ENCODE measurements around the gene UBE2E2.

Gene UBE2E2

DNA sequence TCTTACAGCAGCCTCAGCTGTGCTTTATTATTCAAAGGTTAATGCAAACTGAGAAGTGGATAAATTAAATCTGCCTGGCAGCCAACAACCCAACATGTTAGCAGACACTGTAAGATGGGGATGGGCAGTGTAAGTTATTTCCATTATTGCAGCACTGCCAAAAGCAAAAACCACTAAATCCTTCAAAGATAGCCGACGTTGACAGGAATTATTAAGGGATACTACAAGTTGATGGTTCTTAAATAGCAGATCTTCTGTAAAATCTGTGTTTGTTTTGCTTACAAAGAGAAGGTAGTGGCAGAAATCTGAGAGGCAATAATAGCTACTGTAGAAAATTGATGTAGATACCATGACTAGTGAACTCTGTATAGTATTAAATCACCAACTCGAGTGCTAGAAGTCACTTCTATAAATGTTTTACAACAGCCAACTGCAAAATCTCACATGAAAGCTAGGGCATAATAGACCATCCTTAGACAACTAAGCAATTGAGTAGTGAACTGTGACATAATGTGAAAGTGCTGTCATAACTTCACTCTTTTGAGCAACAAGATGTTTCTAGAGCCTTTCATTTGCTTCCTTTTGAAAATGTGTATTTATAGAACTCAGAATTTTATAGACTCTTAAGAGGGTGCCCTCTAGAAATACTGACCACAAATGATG is 278.6 kb downstream of the UBE2E2 start:
- Histone ChIP-seq H3K27ac (ENCODE audit: low read length) (no peak overlapping the region), H3K4me1 (ENCODE audit: insufficient read depth, low read length) (no peaks in the 10 kb centered on the region), H3K4me3 (ENCODE audit: low read depth in 1 of 2, low read length in 2 of 2) (no peak overlapping the region), H3K4me2 (ENCODE audit: insufficient read depth, low read length) (no peak overlapping the region), H3K36me3 (ENCODE audit: insufficient read depth, low read length) (no peaks in the 10 kb centered on the region), H2AFZ (ENCODE audit: low read depth, low read length) (no peak overlapping the region), H4K20me1 (ENCODE audit: insufficient read depth, low read length) (no peaks in the 10 kb centered on the region), H3K27me3 (ENCODE audit: insufficient read depth, low read length, poor library complexity) (no peaks in the 10 kb centered on the region), H3K9ac (ENCODE audit: low read depth, low read length) (no peak overlapping the region), H3K79me2 (ENCODE audit: insufficient read depth, low read length) (no peaks in the 10 kb centered on the region), H3K9me3 (ENCODE audit: insufficient read depth, low read length, severe bottlenecking) (peaks cover 26% of the 10 kb centered on the region)
- DNase-seq (no peak), ATAC-seq (ENCODE audit: insufficient read depth, low read depth) (no peak)
- TF ChIP-seq, protein P1, sequence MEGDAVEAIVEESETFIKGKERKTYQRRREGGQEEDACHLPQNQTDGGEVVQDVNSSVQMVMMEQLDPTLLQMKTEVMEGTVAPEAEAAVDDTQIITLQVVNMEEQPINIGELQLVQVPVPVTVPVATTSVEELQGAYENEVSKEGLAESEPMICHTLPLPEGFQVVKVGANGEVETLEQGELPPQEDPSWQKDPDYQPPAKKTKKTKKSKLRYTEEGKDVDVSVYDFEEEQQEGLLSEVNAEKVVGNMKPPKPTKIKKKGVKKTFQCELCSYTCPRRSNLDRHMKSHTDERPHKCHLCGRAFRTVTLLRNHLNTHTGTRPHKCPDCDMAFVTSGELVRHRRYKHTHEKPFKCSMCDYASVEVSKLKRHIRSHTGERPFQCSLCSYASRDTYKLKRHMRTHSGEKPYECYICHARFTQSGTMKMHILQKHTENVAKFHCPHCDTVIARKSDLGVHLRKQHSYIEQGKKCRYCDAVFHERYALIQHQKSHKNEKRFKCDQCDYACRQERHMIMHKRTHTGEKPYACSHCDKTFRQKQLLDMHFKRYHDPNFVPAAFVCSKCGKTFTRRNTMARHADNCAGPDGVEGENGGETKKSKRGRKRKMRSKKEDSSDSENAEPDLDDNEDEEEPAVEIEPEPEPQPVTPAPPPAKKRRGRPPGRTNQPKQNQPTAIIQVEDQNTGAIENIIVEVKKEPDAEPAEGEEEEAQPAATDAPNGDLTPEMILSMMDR (IDR thresholded peaks at IDR 0.05; ENCODE audit: borderline replicate concordance, extremely low read depth, low read length, poor library complexity, severe bottlenecking) = no peak
- TF ChIP-seq EZH2 (IDR thresholded peaks at IDR 0.05; ENCODE audit: borderline replicate concordance, low read depth, low read length, severe bottlenecking) = no peak

DNA sequence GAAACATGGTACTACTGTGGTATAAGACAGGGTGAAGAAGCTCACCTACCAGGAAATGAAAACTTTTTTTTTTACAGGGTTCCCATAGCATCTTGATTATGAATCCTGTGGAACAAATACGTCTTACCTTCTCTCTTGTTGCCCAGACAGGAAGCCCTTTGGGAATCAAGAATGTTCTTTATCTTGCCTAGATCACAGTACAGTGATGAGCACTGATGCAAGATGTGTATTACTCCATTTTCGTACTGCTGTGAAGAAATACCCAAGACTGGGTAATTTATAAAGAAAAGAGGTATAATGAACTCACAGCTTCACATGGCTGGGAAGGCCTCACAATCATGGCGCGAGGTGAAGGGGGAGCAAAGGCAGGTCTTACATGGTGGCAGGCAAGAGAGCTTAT is 281.3 kb downstream of the UBE2E2 start:
- H3K27me3 ChIP-seq (ENCODE audit: insufficient read depth, low read length, poor library complexity) = no peaks in the 10 kb centered on the region
- no peak overlapping the region for H3K4me3 ChIP-seq (ENCODE audit: low read depth in 1 of 2, low read length in 2 of 2)
- no peaks in the 10 kb centered on the region for H3K4me1 ChIP-seq (ENCODE audit: insufficient read depth, low read length)
- H3K36me3 ChIP-seq (ENCODE audit: insufficient read depth, low read length) = no peaks in the 10 kb centered on the region
- H3K4me2 ChIP-seq (ENCODE audit: insufficient read depth, low read length) = no peak overlapping the region
- TF ChIP-seq EZH2 (IDR thresholded peaks at IDR 0.05; ENCODE audit: borderline replicate concordance, low read depth, low read length, severe bottlenecking) = no peak
- TF ChIP-seq, protein P1 (IDR thresholded peaks at IDR 0.05; ENCODE audit: borderline replicate concordance, extremely low read depth, low read length, poor library complexity, severe bottlenecking) = no peak
- no peaks in the 10 kb centered on the region for H3K79me2 ChIP-seq (ENCODE audit: insufficient read depth, low read length)
- ATAC-seq (ENCODE audit: insufficient read depth, low read depth) = no peak
- H3K27ac ChIP-seq (ENCODE audit: low read length) = no peak overlapping the region
- H4K20me1 ChIP-seq (ENCODE audit: insufficient read depth, low read length) = no peaks in the 10 kb centered on the region
- H3K9ac ChIP-seq (ENCODE audit: low read depth, low read length) = no peak overlapping the region
- H3K9me3 ChIP-seq (ENCODE audit: insufficient read depth, low read length, severe bottlenecking) = peaks cover 25% of the 10 kb centered on the region
- DNase-seq = no peak
- no peak overlapping the region for H2AFZ ChIP-seq (ENCODE audit: low read depth, low read length)

DNA sequence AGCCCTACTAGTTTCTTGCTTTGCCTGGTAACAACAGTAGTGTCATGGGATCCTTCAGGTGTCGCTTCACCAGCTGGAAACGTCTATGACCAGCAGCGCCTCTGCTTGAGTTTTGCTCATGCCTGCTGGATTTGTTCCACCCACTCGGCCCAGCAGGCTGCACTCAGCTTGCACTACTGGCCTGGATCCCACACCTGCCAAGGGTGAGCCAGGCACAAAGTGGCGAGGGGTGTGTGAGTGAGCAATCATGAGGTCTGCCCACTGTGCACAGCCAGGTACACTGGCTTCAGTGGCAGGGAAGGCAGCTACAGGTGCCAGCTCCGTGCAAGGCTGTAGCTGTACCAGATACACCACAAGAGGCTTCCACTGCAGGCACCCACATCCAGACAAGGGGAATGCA is 282.8 kb downstream of the UBE2E2 start:
- Histone ChIP-seq H3K36me3 (ENCODE audit: insufficient read depth, low read length) (no peaks in the 10 kb centered on the region), H3K9me3 (ENCODE audit: insufficient read depth, low read length, severe bottlenecking) (peaks cover 15% of the 10 kb centered on the region), H3K4me1 (ENCODE audit: insufficient read depth, low read length) (no peaks in the 10 kb centered on the region), H3K4me3 (ENCODE audit: low read depth in 1 of 2, low read length in 2 of 2) (no peak overlapping the region), H3K27me3 (ENCODE audit: insufficient read depth, low read length, poor library complexity) (no peaks in the 10 kb centered on the region), H3K27ac (ENCODE audit: low read length) (no peak overlapping the region), H3K79me2 (ENCODE audit: insufficient read depth, low read length) (no peaks in the 10 kb centered on the region), H3K9ac (ENCODE audit: low read depth, low read length) (no peak overlapping the region), H4K20me1 (ENCODE audit: insufficient read depth, low read length) (no peaks in the 10 kb centered on the region), H2AFZ (ENCODE audit: low read depth, low read length) (no peak overlapping the region), H3K4me2 (ENCODE audit: insufficient read depth, low read length) (no peak overlapping the region)
- DNase-seq (no peak), ATAC-seq (ENCODE audit: insufficient read depth, low read depth) (no peak)
- TF ChIP-seq, protein P1 (IDR thresholded peaks at IDR 0.05; ENCODE audit: borderline replicate concordance, extremely low read depth, low read length, poor library complexity, severe bottlenecking) = no peak
- TF ChIP-seq EZH2 (IDR thresholded peaks at IDR 0.05; ENCODE audit: borderline replicate concordance, low read depth, low read length, severe bottlenecking) = no peak
